ENCODE data around the gene LRCH3. TPM values are rescaled to one million over a fixed set of nuclear protein-coding genes. Genes with fewer than 3 reads are reported as not detected.
A peak's percentile ranks its signal among the peaks of the same experiment; 100 is the strongest.

LRCH3 gene
- polyA plus RNA-seq, 3 donors, result 4.1 to 19.4 (median 7.4) TPM

DNA sequence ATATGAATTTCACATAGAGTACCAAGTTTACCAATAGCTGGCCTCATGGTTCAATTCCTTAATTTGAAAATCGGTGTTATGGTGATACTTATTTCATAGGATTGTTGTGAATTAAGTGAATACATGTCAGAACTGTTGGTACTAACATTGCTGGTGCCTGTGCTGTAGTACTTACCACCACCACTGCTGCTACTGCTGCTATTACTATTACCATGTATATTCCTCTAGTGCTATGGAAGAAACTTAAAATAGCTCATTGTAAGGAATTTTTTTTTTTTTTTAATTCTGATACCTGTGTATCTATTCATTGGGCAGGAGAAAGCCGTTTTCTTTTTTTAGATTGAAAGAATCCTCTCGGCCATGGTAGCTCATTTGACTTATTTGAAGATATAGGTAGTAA, 37.8 kb upstream of the LRCH3 start:
- Histone ChIP-seq H3K79me2 (ENCODE audit: insufficient read depth, low read length) (peaks cover 70% of the 10 kb centered on the region), H2AFZ (ENCODE audit: insufficient read depth, low read depth, low read length, poor library complexity, severe bottlenecking) (no peak overlapping the region), H3K9me3 (replicated peaks in 1 of 2; ENCODE audit: control insufficient read depth in 1 of 2, insufficient read depth in 1 of 2, low read length in 2 of 2) (no peaks in the 10 kb centered on the region), H3K27ac (ENCODE audit: low read depth in 1 of 2, low read length in 2 of 2) (no peak overlapping the region), H3K4me2 (replicated peaks; ENCODE audit: extremely low read depth, low read length, poor library complexity, severe bottlenecking) (no peak overlapping the region), H3K4me3 (replicated peaks in 1 of 3; ENCODE audit: low read depth in 2 of 3, low read length in 3 of 3) (no peak overlapping the region), H3K9ac (ENCODE audit: insufficient read depth, low read length, poor library complexity, severe bottlenecking) (no peak overlapping the region), H3K36me3 (replicated peaks in 1 of 2; ENCODE audit: control insufficient read depth in 1 of 2, insufficient read depth in 2 of 2, low read length in 2 of 2) (peaks cover 13 to 19% of the 10 kb centered on the region in 2 donors), H3K4me1 (ENCODE audit: control insufficient read depth in 1 of 2, insufficient read depth in 2 of 2, low read length in 2 of 2) (peaks cover 28 to 34% of the 10 kb centered on the region in 2 donors), H4K20me1 (ENCODE audit: insufficient read depth, low read length) (peaks cover 34% of the 10 kb centered on the region), H3K27me3 (ENCODE audit: control insufficient read depth in 2 of 2, insufficient read depth in 2 of 2, low read length in 2 of 2) (no peaks in the 10 kb centered on the region)
- no peak overlapping the region for H3K4me3 Mint-ChIP-seq
- H3K4me1 Mint-ChIP-seq, result peaks cover 36% of the 10 kb centered on the region
- peaks cover 3 to 10% (median 5%) of the 10 kb centered on the region in 3 donors for H3K27me3 Mint-ChIP-seq (ENCODE audit: low read depth in 3 of 3)
- no peak overlapping the region for H3K27ac Mint-ChIP-seq
- intact Hi-C loops (cut with micrococcal nuclease), result no loop called here
- peaks cover 11 to 14% of the 10 kb centered on the region in 2 donors for H3K36me3 Mint-ChIP-seq
- TF ChIP-seq, protein P1, sequence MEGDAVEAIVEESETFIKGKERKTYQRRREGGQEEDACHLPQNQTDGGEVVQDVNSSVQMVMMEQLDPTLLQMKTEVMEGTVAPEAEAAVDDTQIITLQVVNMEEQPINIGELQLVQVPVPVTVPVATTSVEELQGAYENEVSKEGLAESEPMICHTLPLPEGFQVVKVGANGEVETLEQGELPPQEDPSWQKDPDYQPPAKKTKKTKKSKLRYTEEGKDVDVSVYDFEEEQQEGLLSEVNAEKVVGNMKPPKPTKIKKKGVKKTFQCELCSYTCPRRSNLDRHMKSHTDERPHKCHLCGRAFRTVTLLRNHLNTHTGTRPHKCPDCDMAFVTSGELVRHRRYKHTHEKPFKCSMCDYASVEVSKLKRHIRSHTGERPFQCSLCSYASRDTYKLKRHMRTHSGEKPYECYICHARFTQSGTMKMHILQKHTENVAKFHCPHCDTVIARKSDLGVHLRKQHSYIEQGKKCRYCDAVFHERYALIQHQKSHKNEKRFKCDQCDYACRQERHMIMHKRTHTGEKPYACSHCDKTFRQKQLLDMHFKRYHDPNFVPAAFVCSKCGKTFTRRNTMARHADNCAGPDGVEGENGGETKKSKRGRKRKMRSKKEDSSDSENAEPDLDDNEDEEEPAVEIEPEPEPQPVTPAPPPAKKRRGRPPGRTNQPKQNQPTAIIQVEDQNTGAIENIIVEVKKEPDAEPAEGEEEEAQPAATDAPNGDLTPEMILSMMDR (IDR thresholded peaks at IDR 0.05), result peak; percentile 20
- WGBS (ENCODE audit: insufficient coverage), result no CpG with 5 or more reads among the region's 3 CpGs
- H3K9me3 Mint-ChIP-seq, result peaks cover 0 to 2% (median 0%) of the 10 kb centered on the region in 7 donors
- DNase-seq, result no peak

- peaks cover 30% of the 10 kb centered on the region for H4K20me1 ChIP-seq (ENCODE audit: insufficient read depth, low read length)
- DNase-seq, result no peak
- H3K4me2 ChIP-seq (replicated peaks; ENCODE audit: extremely low read depth, low read length, poor library complexity, severe bottlenecking), result no peak overlapping the region
- H3K9ac ChIP-seq (ENCODE audit: insufficient read depth, low read length, poor library complexity, severe bottlenecking), result no peak overlapping the region
- H3K27me3 ChIP-seq (ENCODE audit: control insufficient read depth in 2 of 2, insufficient read depth in 2 of 2, low read length in 2 of 2), result no peaks in the 10 kb centered on the region
- H3K4me1 ChIP-seq (ENCODE audit: control insufficient read depth in 1 of 2, insufficient read depth in 2 of 2, low read length in 2 of 2), result peaks cover 5 to 9% of the 10 kb centered on the region in 2 donors
- H3K4me3 Mint-ChIP-seq, result no peak overlapping the region
- H3K27ac Mint-ChIP-seq, result no peak overlapping the region
- peaks cover 11 to 14% of the 10 kb centered on the region in 2 donors for H3K36me3 Mint-ChIP-seq
- H3K9me3 Mint-ChIP-seq, result peaks cover 0 to 2% (median 0%) of the 10 kb centered on the region in 7 donors
- H3K4me1 Mint-ChIP-seq, result peaks cover 16% of the 10 kb centered on the region
- TF ChIP-seq, protein P1 (IDR thresholded peaks at IDR 0.05), result no peak
- peaks cover 65% of the 10 kb centered on the region for H3K79me2 ChIP-seq (ENCODE audit: insufficient read depth, low read length)
- no peaks in the 10 kb centered on the region for H3K9me3 ChIP-seq (replicated peaks in 1 of 2; ENCODE audit: control insufficient read depth in 1 of 2, insufficient read depth in 1 of 2, low read length in 2 of 2)
- H2AFZ ChIP-seq (ENCODE audit: insufficient read depth, low read depth, low read length, poor library complexity, severe bottlenecking), result no peak overlapping the region
- intact Hi-C loops (cut with micrococcal nuclease), result no loop called here
- peaks cover 0 to 2% (median 0%) of the 10 kb centered on the region in 3 donors for H3K27me3 Mint-ChIP-seq (ENCODE audit: low read depth in 3 of 3)
- H3K27ac ChIP-seq (ENCODE audit: low read depth in 1 of 2, low read length in 2 of 2), result no peak overlapping the region
- no CpG with 5 or more reads among the region's 3 CpGs for WGBS (ENCODE audit: insufficient coverage)
- H3K36me3 ChIP-seq (replicated peaks in 1 of 2; ENCODE audit: control insufficient read depth in 1 of 2, insufficient read depth in 2 of 2, low read length in 2 of 2), result peaks cover 28 to 53% of the 10 kb centered on the region in 2 donors
- no peak overlapping the region for H3K4me3 ChIP-seq (replicated peaks in 1 of 3; ENCODE audit: low read depth in 2 of 3, low read length in 3 of 3)
These were observed 34.4 kb upstream of the LRCH3 start for GRCh38 chr3:197756704-197757103.
